Upper lobe of left lung (tissue), 4 donors: ENCODE data around the gene CTNNA1.

Experiments
- CTCF ChIP-seq, 6 experiments: fragments of 450-650 bp in 4 of 6; fragments of 200-600 bp in 2 of 6; sonication (generic) in 2 of 6; IDR thresholded peaks; one replicate each; pipeline ENCODE4 v1.5.1; 2016 to 2019; ENCODE audit warnings: antibody characterized with exemption in 6 of 6
- EP300 ChIP-seq, 4 donors: sonication (generic); formaldehyde crosslinking; IDR thresholded peaks; one replicate each; pipeline ENCODE4 v1.5.1; 2017; ENCODE audit warnings: antibody characterized with exemption in 4 of 4, control low read depth in 2 of 4
- POLR2A ChIP-seq, 4 donors: fragments of 450-650 bp; IDR thresholded peaks; one replicate each; pipeline ENCODE4 v1.5.1; 2016 to 2017; ENCODE audit warnings: antibody characterized with exemption in 4 of 4, mild to moderate bottlenecking in 2 of 4
- POLR2AphosphoS5 ChIP-seq, 2 donors: sonication (generic); formaldehyde crosslinking; IDR thresholded peaks; one replicate each; pipeline ENCODE4 v1.5.1; 2017; ENCODE audit warnings: antibody characterized with exemption in 2 of 2

- TF ChIP-seq POLR2A (IDR thresholded peaks at IDR 0.05) (peak in 1 of 4 donors; percentile 29), CTCF (IDR thresholded peaks at IDR 0.05) (no peak), POLR2AphosphoS5 (IDR thresholded peaks at IDR 0.05) (no peak), EP300 (IDR thresholded peaks at IDR 0.05) (no peak)
Observed at GRCh38 chr5:138752341-138752950, 779 bp upstream of the CTNNA1 start.
